HEK293 (cell line): ENCODE results near the gene CRY1.
A peak's percentile ranks its signal among the peaks of the same experiment; 100 is the strongest.

Experiments used
- GFI1B ChIP-seq: fragments of 450-650 bp; formaldehyde crosslinking; IDR thresholded peaks from 2 replicates; pipeline ENCODE4 v1.5.1; 2016; ENCODE audit warnings: missing biosample characterization, missing genetic modification characterization
- GLIS1 ChIP-seq: fragments of 450-650 bp; formaldehyde crosslinking; IDR thresholded peaks from 2 replicates; pipeline ENCODE4 v1.5.1; 2016; ENCODE audit warnings: missing biosample characterization, missing genetic modification characterization
- GLIS2 ChIP-seq: fragments of 450-650 bp; formaldehyde crosslinking; IDR thresholded peaks from 2 replicates; pipeline ENCODE4 v1.5.1; 2016; ENCODE audit warnings: missing biosample characterization, missing genetic modification characterization
- KLF16 ChIP-seq: fragments of 450-650 bp; formaldehyde crosslinking; IDR thresholded peaks from 2 replicates; pipeline ENCODE4 v1.5.1; 2017; ENCODE audit warnings: missing biosample characterization, missing genetic modification characterization
- KLF7 ChIP-seq: fragments of 450-650 bp; formaldehyde crosslinking; IDR thresholded peaks from 2 replicates; pipeline ENCODE4 v1.5.1; 2016; ENCODE audit warnings: missing biosample characterization, missing genetic modification characterization, borderline replicate concordance
- MEIS1 ChIP-seq: sonication (generic); formaldehyde crosslinking; IDR thresholded peaks from 2 replicates; pipeline ENCODE4 v1.8.1; 2022; ENCODE audit warnings: missing genetic modification reagents, mild to moderate bottlenecking, borderline replicate concordance
- OVOL3 ChIP-seq: fragments of 450-650 bp; formaldehyde crosslinking; IDR thresholded peaks from 2 replicates; pipeline ENCODE4 v1.5.1; 2016; ENCODE audit warnings: missing biosample characterization, missing genetic modification characterization
- PRDM4 ChIP-seq: fragments of 450-650 bp; formaldehyde crosslinking; IDR thresholded peaks from 2 replicates; pipeline ENCODE4 v1.5.1; 2017; ENCODE audit warnings: missing biosample characterization, missing genetic modification characterization
- SP3 ChIP-seq: fragments of 450-650 bp; formaldehyde crosslinking; IDR thresholded peaks from 2 replicates; pipeline ENCODE4 v1.5.1; 2016; ENCODE audit warnings: missing biosample characterization, missing genetic modification characterization
- ZBTB17 ChIP-seq: fragments of 450-650 bp; formaldehyde crosslinking; IDR thresholded peaks from 2 replicates; pipeline ENCODE4 v1.5.1; 2016; ENCODE audit warnings: missing biosample characterization, missing genetic modification characterization
- ZBTB8A ChIP-seq: fragments of 450-650 bp; formaldehyde crosslinking; IDR thresholded peaks from 2 replicates; pipeline ENCODE4 v1.5.1; 2016; ENCODE audit warnings: missing biosample characterization, missing genetic modification characterization
- ZIC2 ChIP-seq: fragments of 450-650 bp; formaldehyde crosslinking; IDR thresholded peaks from 2 replicates; pipeline ENCODE4 v1.5.1; 2016; ENCODE audit warnings: missing biosample characterization, missing genetic modification characterization
- ZNF140 ChIP-seq: fragments of 450-650 bp; formaldehyde crosslinking; IDR thresholded peaks from 2 replicates; pipeline ENCODE4 v1.5.1; 2016; ENCODE audit warnings: missing biosample characterization, missing genetic modification characterization
- ZNF2 ChIP-seq: fragments of 450-650 bp; formaldehyde crosslinking; IDR thresholded peaks from 2 replicates; pipeline ENCODE4 v1.5.1; 2016; ENCODE audit warnings: missing biosample characterization, missing genetic modification characterization
- ZNF221 ChIP-seq: fragments of 450-650 bp; formaldehyde crosslinking; IDR thresholded peaks from 2 replicates; pipeline ENCODE4 v1.5.1; 2017; ENCODE audit warnings: missing biosample characterization, missing genetic modification characterization, borderline replicate concordance
- ZNF324 ChIP-seq: fragments of 450-650 bp; formaldehyde crosslinking; IDR thresholded peaks from 2 replicates; pipeline ENCODE4 v1.5.1; 2016; ENCODE audit warnings: missing biosample characterization, missing genetic modification characterization
- ZNF341 ChIP-seq: fragments of 450-650 bp; formaldehyde crosslinking; IDR thresholded peaks from 2 replicates; pipeline ENCODE4; 2016; ENCODE audit warnings: low read depth, missing biosample characterization, missing genetic modification characterization
- ZNF350 ChIP-seq: fragments of 450-650 bp; formaldehyde crosslinking; IDR thresholded peaks from 2 replicates; pipeline ENCODE4 v1.5.0; 2017; ENCODE audit warnings: missing biosample characterization, mild to moderate bottlenecking, missing genetic modification characterization
- ZNF423 ChIP-seq: fragments of 450-650 bp; formaldehyde crosslinking; IDR thresholded peaks from 2 replicates; pipeline ENCODE4 v1.5.1; 2016; ENCODE audit warnings: missing biosample characterization, missing genetic modification characterization
- ZNF473 ChIP-seq: fragments of 450-650 bp; formaldehyde crosslinking; IDR thresholded peaks from 2 replicates; pipeline ENCODE4 v1.5.1; 2017; ENCODE audit warnings: missing biosample characterization, missing genetic modification characterization
- ZNF518A ChIP-seq: fragments of 450-650 bp; formaldehyde crosslinking; conservative IDR thresholded peaks from 2 replicates; pipeline ENCODE4 v1.5.1; 2016; ENCODE audit warnings: low read depth, missing biosample characterization, missing genetic modification characterization
- ZNF585B ChIP-seq: fragments of 450-650 bp; formaldehyde crosslinking; IDR thresholded peaks from 2 replicates; pipeline ENCODE4 v1.5.1; 2016; ENCODE audit warnings: missing biosample characterization, missing genetic modification characterization
- ZNF629 ChIP-seq: fragments of 450-650 bp; formaldehyde crosslinking; IDR thresholded peaks from 2 replicates; pipeline ENCODE4 v1.5.1; 2017; ENCODE audit warnings: missing biosample characterization, missing genetic modification characterization
- TF ChIP-seq, protein P1 (sequence below): fragments of 450-650 bp; formaldehyde crosslinking; IDR thresholded peaks from 2 replicates; pipeline ENCODE4 v1.5.1; 2016; ENCODE audit warnings: missing biosample characterization, missing genetic modification characterization
- TF ChIP-seq, protein P2 (sequence below): fragments of 450-650 bp; formaldehyde crosslinking; IDR thresholded peaks from 2 replicates; pipeline ENCODE4 v1.5.1; 2017; ENCODE audit warnings: missing biosample characterization, missing genetic modification characterization
- TF ChIP-seq, protein P3 (sequence below): fragments of 450-650 bp; formaldehyde crosslinking; IDR thresholded peaks from 2 replicates; pipeline ENCODE4 v1.5.1; 2016; ENCODE audit warnings: missing biosample characterization, missing genetic modification characterization
- TF ChIP-seq, protein P4 (sequence below): fragments of 450-650 bp; IDR thresholded peaks from 2 replicates; pipeline ENCODE4 v1.5.1; 2018; ENCODE audit warnings: missing biosample characterization, mild to moderate bottlenecking, missing genetic modification characterization

CRY1 gene

DNA sequence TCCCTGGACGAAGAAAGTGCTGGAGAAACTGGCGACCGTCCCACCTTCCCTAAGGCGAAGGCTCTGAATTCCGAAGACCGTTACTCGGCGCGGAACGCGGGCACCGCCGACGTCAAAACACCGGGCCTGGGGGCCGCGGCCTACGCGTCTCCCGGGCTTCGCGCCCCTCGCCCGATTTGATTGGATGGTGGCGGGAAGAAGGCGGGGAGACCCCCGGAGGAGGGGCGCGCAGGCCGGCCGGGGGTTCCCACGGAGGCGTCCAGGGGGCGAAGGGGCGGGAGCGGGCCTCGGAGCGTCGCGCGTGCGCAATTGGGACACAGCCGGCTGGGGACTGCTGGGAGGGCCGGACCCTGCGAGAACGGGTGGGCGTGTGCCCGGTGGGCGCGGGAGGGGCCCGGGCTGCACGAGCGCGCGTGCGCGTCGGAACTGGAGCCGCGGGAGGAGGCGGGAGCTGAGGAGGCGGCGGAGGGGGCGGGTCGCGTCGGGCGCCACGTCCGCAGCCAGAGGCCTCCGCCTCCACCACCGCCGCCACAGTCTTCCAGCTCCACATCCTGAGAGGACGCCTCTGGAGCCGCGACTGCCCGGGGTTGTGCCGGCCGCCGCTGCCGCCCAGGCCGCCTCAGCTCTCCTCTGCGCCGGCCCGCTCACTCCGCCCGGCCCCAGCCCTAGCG, 137.8 kb downstream of the CRY1 start, which contains the start of gene TMEM263 (continued):
- TF ChIP-seq ZNF518A (tag by site-specific recombination) (0 out of 2 replicates have a peak, but pooled peaks have one; percentile 1), SP3 (tag by site-specific recombination) (peak; percentile 79), ZNF585B (tag by site-specific recombination) (no peak), ZNF2 (tag by site-specific recombination) (no peak; the same call in 1 of the 2 replicates), ZNF423 (tag by site-specific recombination) (peak; percentile 86), OVOL3 (tag by site-specific recombination) (peak; percentile 98), PRDM4 (tag by site-specific recombination) (0 out of 2 replicates have a peak, but pooled peaks have one; percentile 32), ZNF473 (tag by site-specific recombination) (no peak), ZNF221 (tag by site-specific recombination) (no peak), ZNF629 (peak; percentile 79), ZBTB8A (peak; percentile 86), ZBTB17 (tag by site-specific recombination) (peak; percentile 26; the same call in 1 of the 2 replicates), ZNF341 (tag by site-specific recombination) (no peak), ZIC2 (tag by site-specific recombination) (peak; percentile 50), GLIS2 (tag by site-specific recombination) (peak; percentile 100), GFI1B (tag by site-specific recombination) (no peak), KLF7 (tag by site-specific recombination) (peak; percentile 52; the same call in 1 of the 2 replicates), MEIS1 (CRISPR knock-in tag) (no peak), KLF16 (tag by site-specific recombination) (peak; percentile 13; the same call in 1 of the 2 replicates), ZNF324 (tag by site-specific recombination) (no peak), ZNF350 (tag by site-specific recombination) (no peak), ZNF140 (tag by site-specific recombination) (no peak), GLIS1 (tag by site-specific recombination) (peak; percentile 97)
- TF ChIP-seq, protein P1, sequence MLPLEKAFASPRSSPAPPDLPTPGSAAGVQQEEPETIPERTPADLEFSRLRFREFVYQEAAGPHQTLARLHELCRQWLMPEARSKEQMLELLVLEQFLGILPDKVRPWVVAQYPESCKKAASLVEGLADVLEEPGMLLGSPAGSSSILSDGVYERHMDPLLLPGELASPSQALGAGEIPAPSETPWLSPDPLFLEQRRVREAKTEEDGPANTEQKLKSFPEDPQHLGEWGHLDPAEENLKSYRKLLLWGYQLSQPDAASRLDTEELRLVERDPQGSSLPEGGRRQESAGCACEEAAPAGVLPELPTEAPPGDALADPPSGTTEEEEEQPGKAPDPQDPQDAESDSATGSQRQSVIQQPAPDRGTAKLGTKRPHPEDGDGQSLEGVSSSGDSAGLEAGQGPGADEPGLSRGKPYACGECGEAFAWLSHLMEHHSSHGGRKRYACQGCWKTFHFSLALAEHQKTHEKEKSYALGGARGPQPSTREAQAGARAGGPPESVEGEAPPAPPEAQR (tag by site-specific recombination) = 0 out of 2 replicates have a peak, but pooled peaks have one; percentile 51
- TF ChIP-seq, protein P2, sequence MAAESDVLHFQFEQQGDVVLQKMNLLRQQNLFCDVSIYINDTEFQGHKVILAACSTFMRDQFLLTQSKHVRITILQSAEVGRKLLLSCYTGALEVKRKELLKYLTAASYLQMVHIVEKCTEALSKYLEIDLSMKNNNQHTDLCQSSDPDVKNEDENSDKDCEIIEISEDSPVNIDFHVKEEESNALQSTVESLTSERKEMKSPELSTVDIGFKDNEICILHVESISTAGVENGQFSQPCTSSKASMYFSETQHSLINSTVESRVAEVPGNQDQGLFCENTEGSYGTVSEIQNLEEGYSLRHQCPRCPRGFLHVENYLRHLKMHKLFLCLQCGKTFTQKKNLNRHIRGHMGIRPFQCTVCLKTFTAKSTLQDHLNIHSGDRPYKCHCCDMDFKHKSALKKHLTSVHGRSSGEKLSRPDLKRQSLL (tag by site-specific recombination) = peak; percentile 94
- TF ChIP-seq, protein P3, sequence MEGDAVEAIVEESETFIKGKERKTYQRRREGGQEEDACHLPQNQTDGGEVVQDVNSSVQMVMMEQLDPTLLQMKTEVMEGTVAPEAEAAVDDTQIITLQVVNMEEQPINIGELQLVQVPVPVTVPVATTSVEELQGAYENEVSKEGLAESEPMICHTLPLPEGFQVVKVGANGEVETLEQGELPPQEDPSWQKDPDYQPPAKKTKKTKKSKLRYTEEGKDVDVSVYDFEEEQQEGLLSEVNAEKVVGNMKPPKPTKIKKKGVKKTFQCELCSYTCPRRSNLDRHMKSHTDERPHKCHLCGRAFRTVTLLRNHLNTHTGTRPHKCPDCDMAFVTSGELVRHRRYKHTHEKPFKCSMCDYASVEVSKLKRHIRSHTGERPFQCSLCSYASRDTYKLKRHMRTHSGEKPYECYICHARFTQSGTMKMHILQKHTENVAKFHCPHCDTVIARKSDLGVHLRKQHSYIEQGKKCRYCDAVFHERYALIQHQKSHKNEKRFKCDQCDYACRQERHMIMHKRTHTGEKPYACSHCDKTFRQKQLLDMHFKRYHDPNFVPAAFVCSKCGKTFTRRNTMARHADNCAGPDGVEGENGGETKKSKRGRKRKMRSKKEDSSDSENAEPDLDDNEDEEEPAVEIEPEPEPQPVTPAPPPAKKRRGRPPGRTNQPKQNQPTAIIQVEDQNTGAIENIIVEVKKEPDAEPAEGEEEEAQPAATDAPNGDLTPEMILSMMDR (tag by site-specific recombination) = no peak
- TF ChIP-seq, protein P4, sequence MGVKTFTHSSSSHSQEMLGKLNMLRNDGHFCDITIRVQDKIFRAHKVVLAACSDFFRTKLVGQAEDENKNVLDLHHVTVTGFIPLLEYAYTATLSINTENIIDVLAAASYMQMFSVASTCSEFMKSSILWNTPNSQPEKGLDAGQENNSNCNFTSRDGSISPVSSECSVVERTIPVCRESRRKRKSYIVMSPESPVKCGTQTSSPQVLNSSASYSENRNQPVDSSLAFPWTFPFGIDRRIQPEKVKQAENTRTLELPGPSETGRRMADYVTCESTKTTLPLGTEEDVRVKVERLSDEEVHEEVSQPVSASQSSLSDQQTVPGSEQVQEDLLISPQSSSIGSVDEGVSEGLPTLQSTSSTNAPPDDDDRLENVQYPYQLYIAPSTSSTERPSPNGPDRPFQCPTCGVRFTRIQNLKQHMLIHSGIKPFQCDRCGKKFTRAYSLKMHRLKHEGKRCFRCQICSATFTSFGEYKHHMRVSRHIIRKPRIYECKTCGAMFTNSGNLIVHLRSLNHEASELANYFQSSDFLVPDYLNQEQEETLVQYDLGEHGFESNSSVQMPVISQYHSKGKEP (tag by site-specific recombination) = peak; percentile 46; the same call in 1 of the 2 replicates
